ENCODE data around the gene TTLL13.
"Not testable (repeated sequence)": the region's sequence is repeated elsewhere in the genome, so short reads cannot be mapped to it uniquely, and the experiment has no call there.

TTLL13 gene

GRCh38 chr15:90248789-90249202 lies 560 bp upstream of the TTLL13 start:
- Histone ChIP-seq H3K36me3 (no peaks in the 10 kb centered on the region), H3K9me3 (no peaks in the 10 kb centered on the region), H3K27me3 (no peaks in the 10 kb centered on the region), H3K4me1 (peaks cover 0 to 15% (median 11%) of the 10 kb centered on the region in 4 donors), H3K4me3 (peak overlapping the region; percentile 52 to 67), H3K27ac (peak overlapping the region in 1 of 2 donors; percentile 61)
- no peak for TF ChIP-seq CTCF (IDR thresholded peaks at IDR 0.05)
- intact Hi-C loops (cut with DNase I; ENCODE audit: low total_unique reads) = no loop called here
- DNase-seq = no peak

- intact Hi-C loops (cut with DNase I; ENCODE audit: low total_unique reads) = no loop called here
Measured at GRCh38 chr15:90257776-90258175, 8.4 kb downstream of the TTLL13 start.

GRCh38 chr15:90259524-90259923 lies 10.2 kb downstream of the TTLL13 start:
- no peaks in the 10 kb centered on the region for H3K9me3 ChIP-seq
- intact Hi-C loops (cut with DNase I; ENCODE audit: low total_unique reads) = no loop called here
- no peak overlapping the region for H3K27ac ChIP-seq
- H3K27me3 ChIP-seq = peaks cover 0 to 5% of the 10 kb centered on the region in 2 donors
- H3K4me3 ChIP-seq = no peak overlapping the region
- H3K36me3 ChIP-seq = no peaks in the 10 kb centered on the region
- DNase-seq = no peak
- H3K4me1 ChIP-seq = peaks cover 0 to 5% (median 2%) of the 10 kb centered on the region in 4 donors
- no peak for TF ChIP-seq CTCF (IDR thresholded peaks at IDR 0.05)

More at GRCh38 chr15:90257776-90258175, 8.4 kb downstream of the TTLL13 start:
- Histone ChIP-seq H3K27ac (no peak overlapping the region), H3K4me1 (no peaks in the 10 kb centered on the region), H3K9me3 (no peaks in the 10 kb centered on the region), H3K36me3 (no peaks in the 10 kb centered on the region), H3K27me3 (peaks cover 0 to 5% of the 10 kb centered on the region in 2 donors), H3K4me3 (no peak overlapping the region)
- DNase-seq = no peak
- no peak for TF ChIP-seq CTCF (IDR thresholded peaks at IDR 0.05)

- H3K27ac ChIP-seq; DNase-seq; intact Hi-C loops (cut with DNase I; ENCODE audit: low total_unique reads); H3K9me3 ChIP-seq; H3K27me3 ChIP-seq; H3K36me3 ChIP-seq; H3K4me3 ChIP-seq: not testable (repeated sequence)
- H3K4me1 ChIP-seq = peaks cover 0 to 10% (median 4%) of the 10 kb centered on the region in 4 donors
Measured at GRCh38 chr15:90260731-90261130, 11.4 kb downstream of the TTLL13 start.

GRCh38 chr15:90261811-90262210 lies 12.5 kb downstream of the TTLL13 start:
- intact Hi-C loops (cut with DNase I; ENCODE audit: low total_unique reads) = no loop called here
- H3K27ac ChIP-seq = no peak overlapping the region
- DNase-seq = no peak

GRCh38 chr15:90262426-90262825 lies 13.1 kb downstream of the TTLL13 start:
- no peak overlapping the region for H3K4me3 ChIP-seq
- DNase-seq = no peak
- no peaks in the 10 kb centered on the region for H3K9me3 ChIP-seq
- peaks cover 0 to 19% (median 9%) of the 10 kb centered on the region in 4 donors for H3K4me1 ChIP-seq
- peaks cover 0 to under 1% (median 0%) of the 10 kb centered on the region in 3 donors for H3K36me3 ChIP-seq
- no peak overlapping the region for H3K27ac ChIP-seq
- peaks cover 0 to under 1% of the 10 kb centered on the region in 2 donors for H3K27me3 ChIP-seq
- intact Hi-C loops (cut with DNase I; ENCODE audit: low total_unique reads) = no loop called here
- no peak for TF ChIP-seq CTCF (IDR thresholded peaks at IDR 0.05)

More at GRCh38 chr15:90261811-90262210, 12.5 kb downstream of the TTLL13 start:
- Histone ChIP-seq H3K4me1 (peaks cover 0 to 12% (median 6%) of the 10 kb centered on the region in 4 donors), H3K36me3 (no peaks in the 10 kb centered on the region), H3K27me3 (peaks cover 0 to 5% of the 10 kb centered on the region in 2 donors), H3K9me3 (no peaks in the 10 kb centered on the region), H3K4me3 (no peak overlapping the region)
- no peak for TF ChIP-seq CTCF (IDR thresholded peaks at IDR 0.05)
